Measurements from ENCODE around the gene SNAI3.

SNAI3 gene

GRCh38 chr16:88646345-88647034, 39.8 kb downstream of the SNAI3 start:
- no peak for TF ChIP-seq EZH2phosphoT487 (IDR thresholded peaks at IDR 0.05; ENCODE audit: borderline replicate concordance, low read length)
- TF ChIP-seq, protein P1, sequence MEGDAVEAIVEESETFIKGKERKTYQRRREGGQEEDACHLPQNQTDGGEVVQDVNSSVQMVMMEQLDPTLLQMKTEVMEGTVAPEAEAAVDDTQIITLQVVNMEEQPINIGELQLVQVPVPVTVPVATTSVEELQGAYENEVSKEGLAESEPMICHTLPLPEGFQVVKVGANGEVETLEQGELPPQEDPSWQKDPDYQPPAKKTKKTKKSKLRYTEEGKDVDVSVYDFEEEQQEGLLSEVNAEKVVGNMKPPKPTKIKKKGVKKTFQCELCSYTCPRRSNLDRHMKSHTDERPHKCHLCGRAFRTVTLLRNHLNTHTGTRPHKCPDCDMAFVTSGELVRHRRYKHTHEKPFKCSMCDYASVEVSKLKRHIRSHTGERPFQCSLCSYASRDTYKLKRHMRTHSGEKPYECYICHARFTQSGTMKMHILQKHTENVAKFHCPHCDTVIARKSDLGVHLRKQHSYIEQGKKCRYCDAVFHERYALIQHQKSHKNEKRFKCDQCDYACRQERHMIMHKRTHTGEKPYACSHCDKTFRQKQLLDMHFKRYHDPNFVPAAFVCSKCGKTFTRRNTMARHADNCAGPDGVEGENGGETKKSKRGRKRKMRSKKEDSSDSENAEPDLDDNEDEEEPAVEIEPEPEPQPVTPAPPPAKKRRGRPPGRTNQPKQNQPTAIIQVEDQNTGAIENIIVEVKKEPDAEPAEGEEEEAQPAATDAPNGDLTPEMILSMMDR (IDR thresholded peaks at IDR 0.05; ENCODE audit: low read depth, low read length, poor library complexity, severe bottlenecking): no peak
- Histone ChIP-seq H3K79me2 (ENCODE audit: control insufficient read depth, low read length) (peaks cover 39% of the 10 kb centered on the region), H3K27me3 (ENCODE audit: control insufficient read depth, low read length) (no peaks in the 10 kb centered on the region), H3K27ac (ENCODE audit: low read depth, low read length) (no peak overlapping the region), H3K4me1 (ENCODE audit: control insufficient read depth, low read length) (peaks cover 27% of the 10 kb centered on the region), H3K9me3 (ENCODE audit: control insufficient read depth, insufficient read depth, low read length) (no peaks in the 10 kb centered on the region), H3K4me2 (ENCODE audit: low read length) (no peak overlapping the region), H3K36me3 (ENCODE audit: control insufficient read depth, low read length) (peaks cover 73% of the 10 kb centered on the region), H3F3A (ENCODE audit: control insufficient read depth, insufficient read depth) (no peaks in the 10 kb centered on the region), H3K9me2 (replicated peaks; ENCODE audit: control insufficient read depth, low read length) (no peaks in the 10 kb centered on the region), H4K20me1 (ENCODE audit: control insufficient read depth, insufficient read depth, low read depth, low read length) (peaks cover 20% of the 10 kb centered on the region), H3K4me3 (ENCODE audit: low read length) (no peak overlapping the region)

DNA sequence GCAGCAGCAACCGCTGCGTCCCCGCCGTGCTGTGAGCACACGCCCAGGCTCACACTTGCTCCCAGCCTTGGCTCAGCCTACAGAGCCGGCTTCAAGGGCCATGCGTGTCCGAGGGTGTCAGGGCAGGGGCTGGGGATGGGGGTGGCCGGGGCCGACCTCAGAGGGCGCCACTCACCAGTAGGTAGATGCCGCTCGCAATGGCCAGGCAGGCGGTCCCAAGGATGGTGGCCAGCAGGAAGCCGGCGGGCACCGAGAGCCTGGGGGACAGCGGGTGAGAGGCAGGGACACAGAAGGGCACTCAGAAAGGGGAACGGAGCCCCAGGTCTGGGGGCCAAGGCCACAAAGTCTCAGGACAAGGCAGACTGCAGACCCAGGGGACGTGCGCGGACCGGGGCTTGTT, 40.4 kb downstream of the SNAI3 start:
- H3K27me3 ChIP-seq (ENCODE audit: control insufficient read depth, low read length): peaks cover 2% of the 10 kb centered on the region; the same call in 1 of the 2 replicates
- H3K4me3 ChIP-seq (ENCODE audit: low read length): no peak overlapping the region
- H3K36me3 ChIP-seq (ENCODE audit: control insufficient read depth, low read length): peaks cover 73% of the 10 kb centered on the region
- H3K9me3 ChIP-seq (ENCODE audit: control insufficient read depth, insufficient read depth, low read length): no peaks in the 10 kb centered on the region
- TF ChIP-seq, protein P1 (IDR thresholded peaks at IDR 0.05; ENCODE audit: low read depth, low read length, poor library complexity, severe bottlenecking): no peak
- no peak for TF ChIP-seq EZH2phosphoT487 (IDR thresholded peaks at IDR 0.05; ENCODE audit: borderline replicate concordance, low read length)
- H3K79me2 ChIP-seq (ENCODE audit: control insufficient read depth, low read length): peaks cover 39% of the 10 kb centered on the region
- H4K20me1 ChIP-seq (ENCODE audit: control insufficient read depth, insufficient read depth, low read depth, low read length): peaks cover 21% of the 10 kb centered on the region
- H3K9me2 ChIP-seq (replicated peaks; ENCODE audit: control insufficient read depth, low read length): no peaks in the 10 kb centered on the region
- H3K4me2 ChIP-seq (ENCODE audit: low read length): no peak overlapping the region
- peaks cover 27% of the 10 kb centered on the region for H3K4me1 ChIP-seq (ENCODE audit: control insufficient read depth, low read length)
- H3K27ac ChIP-seq (ENCODE audit: low read depth, low read length): no peak overlapping the region
- H3F3A ChIP-seq (ENCODE audit: control insufficient read depth, insufficient read depth): no peaks in the 10 kb centered on the region

DNA sequence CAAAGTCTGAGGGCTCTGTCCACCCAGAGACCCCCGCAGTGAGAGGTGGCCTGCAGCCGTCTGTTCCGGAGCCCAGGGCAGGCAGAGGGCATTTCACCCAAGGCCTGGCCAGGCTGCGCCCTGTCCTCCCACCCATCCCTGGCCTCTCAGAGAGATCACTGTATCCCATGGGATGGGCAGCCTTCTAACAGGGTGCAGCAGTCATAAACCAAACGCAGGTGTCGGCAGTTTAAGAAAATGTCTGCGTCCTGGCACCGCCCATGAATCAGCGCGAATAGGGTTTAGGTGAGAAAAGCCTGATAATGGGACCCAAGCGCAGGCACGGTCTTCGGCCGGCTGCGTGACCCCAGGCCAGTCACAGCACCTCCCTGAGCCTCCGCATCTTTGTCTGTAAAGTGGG, 40.9 kb downstream of the SNAI3 start:
- Histone ChIP-seq H3K4me2 (ENCODE audit: low read length) (no peak overlapping the region), H3F3A (ENCODE audit: control insufficient read depth, insufficient read depth) (peaks cover 4% of the 10 kb centered on the region; the same call in 1 of the 2 replicates), H3K9me3 (ENCODE audit: control insufficient read depth, insufficient read depth, low read length) (no peaks in the 10 kb centered on the region), H3K27me3 (ENCODE audit: control insufficient read depth, low read length) (peaks cover 7% of the 10 kb centered on the region), H3K36me3 (ENCODE audit: control insufficient read depth, low read length) (peaks cover 70% of the 10 kb centered on the region), H3K4me1 (ENCODE audit: control insufficient read depth, low read length) (peaks cover 32% of the 10 kb centered on the region), H3K79me2 (ENCODE audit: control insufficient read depth, low read length) (peaks cover 36% of the 10 kb centered on the region), H3K9me2 (replicated peaks; ENCODE audit: control insufficient read depth, low read length) (no peaks in the 10 kb centered on the region), H3K27ac (ENCODE audit: low read depth, low read length) (no peak overlapping the region), H3K4me3 (ENCODE audit: low read length) (no peak overlapping the region), H4K20me1 (ENCODE audit: control insufficient read depth, insufficient read depth, low read depth, low read length) (peaks cover 26% of the 10 kb centered on the region)
- TF ChIP-seq, protein P1 (IDR thresholded peaks at IDR 0.05; ENCODE audit: low read depth, low read length, poor library complexity, severe bottlenecking): no peak
- no peak for TF ChIP-seq EZH2phosphoT487 (IDR thresholded peaks at IDR 0.05; ENCODE audit: borderline replicate concordance, low read length)

Measured in DOHH2 (cell line).